A549 (cell line): ENCODE measurements around the gene KRT81. TPM values are rescaled to one million over a fixed set of nuclear protein-coding genes. Genes with fewer than 3 reads are reported as not detected.

Source experiments
- ATAC-seq, 2 experiments: fragments of 200-7000 bp in 1 of 2; fragments of >200 bp in 1 of 2; cut with Nextera tagmentation in 1 of 2; cut with Tn5 transposase in 1 of 2; 3 replicates each; pipeline versions ENCODE4 v1.8.0 to v1.9.1; 2018 to 2020; ENCODE audit warnings: mild to moderate bottlenecking in 1 of 2, moderate library complexity in 1 of 2
- CTCF ChIA-PET: fragments of 300-600 bp; sonication (Branson Sonifier 250); formaldehyde crosslinking; extraction: SDS; loops from one replicate; lab custom pipeline; 2021; ENCODE audit warnings: antibody characterized with exemption, inconsistent platforms; lab: Yijun Ruan, JAX
- POLR2A ChIA-PET: fragments of 350-600 bp; formaldehyde crosslinking; extraction: SDS; loops from one replicate; lab custom pipeline; 2021; ENCODE audit warnings: antibody characterized with exemption, inconsistent platforms; lab: Yijun Ruan, JAX
- DNase-seq, 2 experiments: peaks; one replicate each; pipeline versions ENCODE4 v3.0.0 to v3.0.0-alpha.2; 2011 to 2016; ENCODE audit warnings: low read depth in 1 of 2, low spot score in 1 of 2
- FAIRE-seq: peaks from 2 replicates; lab custom pipeline; 2011; peaks lifted over from hg19 to GRCh38; lab: Jason Lieb, UNC
- H3K27ac ChIP-seq, 2 experiments: fragments of >200 bp; sonication (Bioruptor Twin); formaldehyde crosslinking; 3 replicates each; pipeline ENCODE4 v1.5.1; 2016 to 2017
- H3K4me1 ChIP-seq: fragments of >200 bp; sonication (Bioruptor Twin); formaldehyde crosslinking; 3 replicates; pipeline ENCODE4 v1.6.1; 2016
- H3K4me2 ChIP-seq: fragments of >200 bp; sonication (Bioruptor Twin); formaldehyde crosslinking; 3 replicates; pipeline ENCODE4 v1.6.1; 2016
- H3K4me3 ChIP-seq: fragments of >200 bp; sonication (Bioruptor Twin); formaldehyde crosslinking; 3 replicates; pipeline ENCODE4 v1.5.1; 2016
- H3K9me3 ChIP-seq: fragments of >200 bp; sonication (Bioruptor Twin); formaldehyde crosslinking; 3 replicates; pipeline ENCODE4 v1.6.1; 2016
- CBX2 ChIP-seq: fragments of 200-600 bp; sonication (generic); IDR thresholded peaks from 2 replicates; pipeline ENCODE4 v1.6.1; 2016; ENCODE audit warnings: low read depth, mild to moderate bottlenecking, borderline replicate concordance
- CEBPB ChIP-seq, 2 experiments: fragments of >200 bp in 1 of 2; sonication (Bioruptor Twin) in 1 of 2; formaldehyde crosslinking in 1 of 2; IDR thresholded peaks; 2 replicates each; pipeline ENCODE4 v1.6.1; 2012 to 2016
- EHF ChIP-seq: fragments of 250-450 bp; sonication (Bioruptor Pico); IDR thresholded peaks from 2 replicates; pipeline ENCODE4 v1.5.0; 2020; ENCODE audit warnings: mild to moderate bottlenecking
- EHMT2 ChIP-seq: fragments of 200-600 bp; sonication (generic); IDR thresholded peaks from 2 replicates; pipeline ENCODE4 v1.6.1; 2016; ENCODE audit warnings: antibody characterized with exemption, low read depth, mild to moderate bottlenecking, moderate library complexity
- EP300 ChIP-seq, 2 experiments: fragments of >200 bp; sonication (Bioruptor Twin); formaldehyde crosslinking; IDR thresholded peaks; 2 replicates in 1 of 2; 3 replicates in 1 of 2; pipeline ENCODE4 v1.6.1; 2016 to 2017
- ESRRA ChIP-seq: fragments of 150-350 bp; IDR thresholded peaks from 2 replicates; pipeline ENCODE4 v1.6.1; 2014; ENCODE audit warnings: mild to moderate bottlenecking, low read length, borderline replicate concordance
- FOSL2 ChIP-seq, 2 experiments: fragments of 450-650 bp in 1 of 2; fragments of >200 bp in 1 of 2; sonication (Bioruptor Twin) in 1 of 2; formaldehyde crosslinking; IDR thresholded peaks; 2 replicates each; pipeline versions ENCODE4 v1.5.0 to v1.6.1; 2016 to 2020; ENCODE audit warnings: mild to moderate bottlenecking in 1 of 2, moderate library complexity in 1 of 2
- HEYL ChIP-seq: fragments of 250-450 bp; sonication (Bioruptor Pico); IDR thresholded peaks from 2 replicates; pipeline ENCODE4 v1.8.0; 2021; ENCODE audit warnings: mild to moderate bottlenecking, moderate library complexity
- HOXB5 ChIP-seq: fragments of 250-450 bp; sonication (Bioruptor Pico); IDR thresholded peaks from 2 replicates; pipeline ENCODE4 v1.5.0; 2020; ENCODE audit warnings: mild to moderate bottlenecking, moderate library complexity
- JUN ChIP-seq, 2 experiments: fragments of >200 bp; sonication (Bioruptor Twin); formaldehyde crosslinking; IDR thresholded peaks; 2 replicates in 1 of 2; 3 replicates in 1 of 2; pipeline ENCODE4 v1.6.1; 2016 to 2017
- MAFK ChIP-seq: fragments of 450-650 bp; IDR thresholded peaks from 2 replicates; pipeline ENCODE4 v1.6.1; 2014; ENCODE audit not compliant: partially characterized antibody
- MAZ ChIP-seq: fragments of 150-350 bp; IDR thresholded peaks from 2 replicates; pipeline ENCODE4 v1.6.1; 2014; ENCODE audit warnings: antibody characterized with exemption, low read depth, low read length, borderline replicate concordance
- MYC ChIP-seq: IDR thresholded peaks from 2 replicates; pipeline ENCODE4 v1.6.1; 2012; ENCODE audit warnings: mild to moderate bottlenecking, inconsistent platforms, low read length, improper control_type of control experiment, borderline replicate concordance
- NFE2L2 ChIP-seq: fragments of 150-350 bp; conservative IDR thresholded peaks from 2 replicates; pipeline ENCODE4 v1.6.1; 2014; ENCODE audit warnings: low read length
- NR3C1 ChIP-seq: fragments of >200 bp; sonication (Bioruptor Twin); formaldehyde crosslinking; IDR thresholded peaks from 3 replicates; pipeline ENCODE4 v1.6.1; 2017
- POLR2A ChIP-seq: IDR thresholded peaks from 2 replicates; pipeline ENCODE4 v1.6.1; 2012; ENCODE audit warnings: mild to moderate bottlenecking, low read length
- POLR2AphosphoS2 ChIP-seq: conservative IDR thresholded peaks from 2 replicates; pipeline ENCODE4 v1.6.1; 2012; ENCODE audit warnings: low read length, improper control_type of control experiment, inconsistent platforms
- RAD21 ChIP-seq, 2 experiments: fragments of >200 bp in 1 of 2; sonication (Bioruptor Twin) in 1 of 2; formaldehyde crosslinking in 1 of 2; IDR thresholded peaks in 1 of 2; conservative IDR thresholded peaks in 1 of 2; 2 replicates in 1 of 2; 3 replicates in 1 of 2; pipeline ENCODE4 v1.6.1; 2012 to 2018; ENCODE audit warnings: inconsistent platforms in 1 of 2
- RARB ChIP-seq: fragments of 250-450 bp; sonication (Bioruptor Pico); IDR thresholded peaks from 2 replicates; pipeline ENCODE4 v1.8.0; 2021; ENCODE audit warnings: mild to moderate bottlenecking, moderate library complexity
- RFX5 ChIP-seq: fragments of 450-650 bp; IDR thresholded peaks from 2 replicates; pipeline ENCODE4 v1.7.1; 2014; ENCODE audit warnings: antibody characterized with exemption, mild to moderate bottlenecking, moderate library complexity
- TFCP2L1 ChIP-seq: fragments of 250-450 bp; sonication (Bioruptor Pico); IDR thresholded peaks from 2 replicates; pipeline ENCODE4 v1.5.0; 2021; ENCODE audit warnings: mild to moderate bottlenecking
- TP53 ChIP-seq: fragments of 250-450 bp; sonication (Bioruptor Pico); IDR thresholded peaks from 2 replicates; pipeline ENCODE4 v1.5.0; 2021; ENCODE audit warnings: mild to moderate bottlenecking, moderate library complexity
- ZC3H11A ChIP-seq: fragments of 450-650 bp; IDR thresholded peaks from 2 replicates; pipeline ENCODE4 v1.6.1; 2014; ENCODE audit warnings: antibody characterized with exemption, mild to moderate bottlenecking
- WGBS: methylation state at CpG from one replicate; pipeline ENCODE4 v1.1.6; 2017; ENCODE audit errors: missing lambda C conversion rate; 5-methylcytosine and 5-hydroxymethylcytosine counted together
- polyA plus RNA-seq, 4 experiments: library from polyadenylated mRNA; depleted of rRNA in 3 of 4; stranded (reverse); fragments of >200 nt; fragmentation: RNase III in 1 of 4; extraction: RNeasy Plus Mini Kit Qiagen cat#74134 plus additional on column Dnase treatment in 1 of 4; gene quantifications; 2 replicates in 3 of 4; 3 replicates in 1 of 4; pipeline ENCODE4 v1.2.3, GENCODE V29; 2011 to 2017
- TF ChIP-seq, protein P1 (sequence below): fragments of 250-450 bp; sonication (Bioruptor Pico); IDR thresholded peaks from 2 replicates; pipeline ENCODE4 v1.5.0; 2020; ENCODE audit warnings: low read depth, mild to moderate bottlenecking, moderate library complexity
- TF ChIP-seq, protein P2 (sequence below): fragments of 450-650 bp; IDR thresholded peaks from 2 replicates; pipeline ENCODE4 v1.6.1; 2014; ENCODE audit warnings: antibody characterized with exemption
- TF ChIP-seq, protein P3 (sequence below): fragments of 250-450 bp; sonication (Bioruptor Pico); IDR thresholded peaks from 2 replicates; pipeline ENCODE4 v1.5.0; 2021; ENCODE audit warnings: mild to moderate bottlenecking, moderate library complexity, borderline replicate concordance
- TF ChIP-seq, protein P4 (sequence below): fragments of 200-600 bp; sonication (generic); IDR thresholded peaks from 2 replicates; pipeline ENCODE4 v1.6.1; 2016; ENCODE audit warnings: antibody characterized with exemption, mild to moderate bottlenecking, moderate library complexity
- TF ChIP-seq, protein P5 (sequence below): IDR thresholded peaks from 2 replicates; pipeline ENCODE4 v1.6.1; 2012

The KRT81 gene
- polyA plus RNA-seq, 2 of the 4 experiments (the other 2 are of a cell fraction): 1,799 to 3,643 TPM

DNA sequence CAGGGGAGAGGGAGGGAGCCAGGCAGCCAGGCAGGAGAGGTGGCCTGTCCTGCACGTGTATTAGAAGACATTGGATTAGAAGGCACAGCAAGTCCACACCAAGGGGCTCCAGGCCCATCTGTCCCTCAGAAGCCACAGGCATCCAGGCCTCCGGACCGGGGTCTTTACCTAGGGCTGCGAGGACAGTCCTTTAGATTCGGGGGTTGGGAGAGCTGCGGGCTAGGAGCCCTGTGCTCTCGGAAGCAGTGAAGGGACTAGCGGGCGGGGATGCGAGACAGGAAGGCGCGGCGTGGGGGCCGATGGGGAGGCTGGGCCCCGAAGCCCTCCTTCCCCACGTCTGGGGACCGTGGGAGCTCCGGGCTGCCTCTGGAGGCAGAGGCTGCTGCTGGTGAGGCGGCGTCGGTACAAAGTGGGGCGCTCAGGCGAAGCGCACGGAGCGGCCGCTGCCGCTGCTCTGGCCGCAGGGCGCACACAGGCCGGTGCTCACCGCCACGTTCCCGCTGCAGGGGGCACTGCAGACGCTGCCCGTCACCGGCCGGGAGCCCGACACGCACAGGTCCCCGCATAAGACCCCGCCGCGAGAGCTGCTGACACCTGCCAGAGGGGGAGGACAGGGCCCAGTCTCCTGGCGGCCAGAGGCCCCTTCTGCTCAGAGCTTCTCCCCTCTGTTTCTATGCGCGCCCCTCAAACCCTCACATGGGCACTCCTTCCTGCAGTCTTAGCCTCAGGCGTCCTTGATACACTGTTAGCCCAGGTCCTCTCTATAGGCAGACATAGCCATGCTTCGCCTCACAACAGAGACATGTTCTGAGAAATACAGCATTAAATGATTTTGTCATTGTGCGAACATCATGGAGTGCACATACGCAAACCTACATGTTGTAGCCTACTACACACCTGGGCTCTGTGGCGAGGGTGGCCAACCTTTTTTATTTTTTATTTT, 41.0 kb downstream of the KRT81 start (continued):
- no peak for TF ChIP-seq RFX5
- TF ChIP-seq TP53 (CRISPR knock-in tag): peak; percentile 83
- peak; percentile 81 for TF ChIP-seq EHF
- TF ChIP-seq, protein P1, sequence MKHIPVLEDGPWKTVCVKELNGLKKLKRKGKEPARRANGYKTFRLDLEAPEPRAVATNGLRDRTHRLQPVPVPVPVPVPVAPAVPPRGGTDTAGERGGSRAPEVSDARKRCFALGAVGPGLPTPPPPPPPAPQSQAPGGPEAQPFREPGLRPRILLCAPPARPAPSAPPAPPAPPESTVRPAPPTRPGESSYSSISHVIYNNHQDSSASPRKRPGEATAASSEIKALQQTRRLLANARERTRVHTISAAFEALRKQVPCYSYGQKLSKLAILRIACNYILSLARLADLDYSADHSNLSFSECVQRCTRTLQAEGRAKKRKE (CRISPR knock-in tag): peak; percentile 3; the same call in 1 of the 2 replicates
- no peak for TF ChIP-seq EHMT2
- no peak for TF ChIP-seq NR3C1
- TF ChIP-seq ZC3H11A: no peak
- TF ChIP-seq HEYL: peak; percentile 27; the same call in 1 of the 2 replicates
- peak; percentile 28; the same call in 1 of the 2 replicates for TF ChIP-seq HOXB5 (CRISPR knock-in tag)
- TF ChIP-seq, protein P2, sequence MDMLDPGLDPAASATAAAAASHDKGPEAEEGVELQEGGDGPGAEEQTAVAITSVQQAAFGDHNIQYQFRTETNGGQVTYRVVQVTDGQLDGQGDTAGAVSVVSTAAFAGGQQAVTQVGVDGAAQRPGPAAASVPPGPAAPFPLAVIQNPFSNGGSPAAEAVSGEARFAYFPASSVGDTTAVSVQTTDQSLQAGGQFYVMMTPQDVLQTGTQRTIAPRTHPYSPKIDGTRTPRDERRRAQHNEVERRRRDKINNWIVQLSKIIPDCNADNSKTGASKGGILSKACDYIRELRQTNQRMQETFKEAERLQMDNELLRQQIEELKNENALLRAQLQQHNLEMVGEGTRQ: no peak
- TF ChIP-seq CEBPB (IDR thresholded peaks at IDR 0.05): no peak
- TF ChIP-seq MAZ: no peak
- peak; percentile 63 for TF ChIP-seq POLR2AphosphoS2
- no peak for TF ChIP-seq NFE2L2
- no peak for TF ChIP-seq CBX2

DNA sequence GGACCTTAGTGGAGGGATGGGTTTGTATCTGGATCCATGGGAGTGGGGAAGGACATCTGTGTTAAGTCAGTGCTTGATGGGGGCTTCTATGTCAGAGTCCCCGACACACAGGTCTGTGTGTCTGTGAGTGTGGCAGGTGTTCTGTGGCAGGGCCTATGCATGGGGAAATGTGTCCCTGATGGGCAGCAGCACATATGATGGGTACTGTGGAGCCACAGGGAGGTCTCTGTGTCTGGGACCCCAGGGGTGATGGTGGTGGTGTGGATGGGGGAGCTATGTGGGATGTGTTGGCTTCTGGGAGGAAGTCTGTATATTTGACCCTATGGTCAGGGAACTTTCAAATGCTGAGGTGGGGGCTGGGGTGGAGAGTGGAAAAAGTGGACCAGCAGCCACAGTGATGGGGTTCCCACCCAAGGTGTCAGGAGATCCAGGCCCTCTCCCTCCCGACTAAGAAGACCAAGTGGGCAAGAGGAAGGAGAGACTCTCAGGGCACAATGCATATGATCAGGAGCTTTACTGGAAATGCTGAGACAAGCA, 41.8 kb downstream of the KRT81 start:
- WGBS: 62% methylated on average over 2 of the region's 2 CpGs
- Histone ChIP-seq H3K4me1 (peaks cover 96% of the 10 kb centered on the region), H3K27ac (peak overlapping the region; percentile 92 to 97), H3K4me3 (no peak overlapping the region), H3K9me3 (no peaks in the 10 kb centered on the region), H3K4me2 (peak overlapping the region; percentile 99)
- POLR2A ChIA-PET: interaction anchor here (0.7 to 18.5 kb wide), 10 partner anchors 10 to 630 kb away, joined by 3 to 383 read pairs (median 7); partner anchors contain the start of genes KRT7, KRT80 and KRT86
- no peak for ATAC-seq
- FAIRE-seq: no peak
- TF ChIP-seq CBX2 (no peak), MYC (no peak), RAD21 (conservative IDR thresholded peaks at IDR 0.05 in 1 of 2, IDR thresholded peaks at IDR 0.05 in 1 of 2) (no peak), MAFK (peak; percentile 71), POLR2AphosphoS2 (peak; percentile 71), TFCP2L1 (CRISPR knock-in tag) (peak; percentile 11), ZC3H11A (no peak), RARB (CRISPR knock-in tag) (peak; percentile 19; the same call in 1 of the 2 replicates), JUN (IDR thresholded peaks at IDR 0.05) (peak; percentile 0 to 39; a peak in 4 of 5 replicates), EP300 (IDR thresholded peaks at IDR 0.05) (no peak), NR3C1 (no peak), FOSL2 (IDR thresholded peaks at IDR 0.05) (no peak), FOSL2 (CRISPR knock-in tag; IDR thresholded peaks at IDR 0.05) (no peak), CEBPB (IDR thresholded peaks at IDR 0.05) (no peak), ESRRA (no peak), EHMT2 (no peak), POLR2A (no peak)
- TF ChIP-seq, protein P3, sequence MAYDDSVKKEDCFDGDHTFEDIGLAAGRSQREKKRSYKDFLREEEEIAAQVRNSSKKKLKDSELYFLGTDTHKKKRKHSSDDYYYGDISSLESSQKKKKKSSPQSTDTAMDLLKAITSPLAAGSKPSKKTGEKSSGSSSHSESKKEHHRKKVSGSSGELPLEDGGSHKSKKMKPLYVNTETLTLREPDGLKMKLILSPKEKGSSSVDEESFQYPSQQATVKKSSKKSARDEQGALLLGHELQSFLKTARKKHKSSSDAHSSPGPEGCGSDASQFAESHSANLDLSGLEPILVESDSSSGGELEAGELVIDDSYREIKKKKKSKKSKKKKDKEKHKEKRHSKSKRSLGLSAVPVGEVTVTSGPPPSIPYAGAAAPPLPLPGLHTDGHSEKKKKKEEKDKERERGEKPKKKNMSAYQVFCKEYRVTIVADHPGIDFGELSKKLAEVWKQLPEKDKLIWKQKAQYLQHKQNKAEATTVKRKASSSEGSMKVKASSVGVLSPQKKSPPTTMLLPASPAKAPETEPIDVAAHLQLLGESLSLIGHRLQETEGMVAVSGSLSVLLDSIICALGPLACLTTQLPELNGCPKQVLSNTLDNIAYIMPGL: no peak
- TF ChIP-seq, protein P4, sequence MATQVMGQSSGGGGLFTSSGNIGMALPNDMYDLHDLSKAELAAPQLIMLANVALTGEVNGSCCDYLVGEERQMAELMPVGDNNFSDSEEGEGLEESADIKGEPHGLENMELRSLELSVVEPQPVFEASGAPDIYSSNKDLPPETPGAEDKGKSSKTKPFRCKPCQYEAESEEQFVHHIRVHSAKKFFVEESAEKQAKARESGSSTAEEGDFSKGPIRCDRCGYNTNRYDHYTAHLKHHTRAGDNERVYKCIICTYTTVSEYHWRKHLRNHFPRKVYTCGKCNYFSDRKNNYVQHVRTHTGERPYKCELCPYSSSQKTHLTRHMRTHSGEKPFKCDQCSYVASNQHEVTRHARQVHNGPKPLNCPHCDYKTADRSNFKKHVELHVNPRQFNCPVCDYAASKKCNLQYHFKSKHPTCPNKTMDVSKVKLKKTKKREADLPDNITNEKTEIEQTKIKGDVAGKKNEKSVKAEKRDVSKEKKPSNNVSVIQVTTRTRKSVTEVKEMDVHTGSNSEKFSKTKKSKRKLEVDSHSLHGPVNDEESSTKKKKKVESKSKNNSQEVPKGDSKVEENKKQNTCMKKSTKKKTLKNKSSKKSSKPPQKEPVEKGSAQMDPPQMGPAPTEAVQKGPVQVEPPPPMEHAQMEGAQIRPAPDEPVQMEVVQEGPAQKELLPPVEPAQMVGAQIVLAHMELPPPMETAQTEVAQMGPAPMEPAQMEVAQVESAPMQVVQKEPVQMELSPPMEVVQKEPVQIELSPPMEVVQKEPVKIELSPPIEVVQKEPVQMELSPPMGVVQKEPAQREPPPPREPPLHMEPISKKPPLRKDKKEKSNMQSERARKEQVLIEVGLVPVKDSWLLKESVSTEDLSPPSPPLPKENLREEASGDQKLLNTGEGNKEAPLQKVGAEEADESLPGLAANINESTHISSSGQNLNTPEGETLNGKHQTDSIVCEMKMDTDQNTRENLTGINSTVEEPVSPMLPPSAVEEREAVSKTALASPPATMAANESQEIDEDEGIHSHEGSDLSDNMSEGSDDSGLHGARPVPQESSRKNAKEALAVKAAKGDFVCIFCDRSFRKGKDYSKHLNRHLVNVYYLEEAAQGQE: no peak
- TF ChIP-seq, protein P5, sequence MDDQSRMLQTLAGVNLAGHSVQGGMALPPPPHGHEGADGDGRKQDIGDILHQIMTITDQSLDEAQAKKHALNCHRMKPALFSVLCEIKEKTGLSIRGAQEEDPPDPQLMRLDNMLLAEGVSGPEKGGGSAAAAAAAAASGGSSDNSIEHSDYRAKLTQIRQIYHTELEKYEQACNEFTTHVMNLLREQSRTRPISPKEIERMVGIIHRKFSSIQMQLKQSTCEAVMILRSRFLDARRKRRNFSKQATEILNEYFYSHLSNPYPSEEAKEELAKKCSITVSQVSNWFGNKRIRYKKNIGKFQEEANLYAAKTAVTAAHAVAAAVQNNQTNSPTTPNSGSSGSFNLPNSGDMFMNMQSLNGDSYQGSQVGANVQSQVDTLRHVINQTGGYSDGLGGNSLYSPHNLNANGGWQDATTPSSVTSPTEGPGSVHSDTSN: peak; percentile 56; the same call in 1 of the 2 replicates
- CTCF ChIA-PET: interaction anchor here (1.5 to 14.8 kb wide), 10 partner anchors 14 to 630 kb away, joined by 3 to 321 read pairs (median 26); partner anchors contain the start of genes KRT7 and KRT86
- no peak for DNase-seq
